ENCODE results near the gene MBNL1.

GRCh38 chr3:152382312-152383135 lies 113.8 kb downstream of the MBNL1 start:
- TF ChIP-seq CTCF (IDR thresholded peaks at IDR 0.05) (no peak), POLR2A (IDR thresholded peaks at IDR 0.05) (no peak)

Measured in vagina (tissue), 2 donors.